WERI-Rb-1 (cell line): ENCODE measurements around the gene TRIM34.
A peak's percentile ranks its signal among the peaks of the same experiment; 100 is the strongest.
"Not testable (repeated sequence)": the region's sequence is repeated elsewhere in the genome, so short reads cannot be mapped to it uniquely, and the experiment has no call there.

ENCODE experiments used
- DNase-seq: peaks from one replicate; pipeline ENCODE4 v3.0.0-alpha.2; 2020
- H3K27ac ChIP-seq: fragments of 250-450 bp; sonication (Bioruptor Pico); 2 replicates; pipeline ENCODE4 v1.5.1; 2020; ENCODE audit warnings: mild to moderate bottlenecking, moderate library complexity
- H3K27me3 ChIP-seq: fragments of 250-450 bp; sonication (Bioruptor Pico); 2 replicates; pipeline ENCODE4 v1.5.1; 2021; ENCODE audit warnings: mild to moderate bottlenecking, low read depth, moderate library complexity; ENCODE audit not compliant: insufficient read depth, severe bottlenecking
- H3K36me3 ChIP-seq: fragments of 250-450 bp; sonication (Bioruptor Pico); 2 replicates; pipeline ENCODE4 v1.5.1; 2020; ENCODE audit warnings: mild to moderate bottlenecking, moderate library complexity
- H3K4me3 ChIP-seq: 2 replicates; pipeline ENCODE4 v1.5.1; 2011; ENCODE audit warnings: low read depth, mild to moderate bottlenecking, control low read depth, low read length
- H3K9me3 ChIP-seq: fragments of 250-450 bp; sonication (Bioruptor Pico); 2 replicates; pipeline ENCODE4 v1.5.1; 2021; ENCODE audit warnings: mild to moderate bottlenecking, moderate library complexity; ENCODE audit not compliant: severe bottlenecking
- TF ChIP-seq, protein P1 (sequence below): IDR thresholded peaks from 2 replicates; pipeline ENCODE4 v1.5.1; 2011; ENCODE audit warnings: low read depth, mild to moderate bottlenecking, control low read depth, inconsistent platforms, low read length

Gene TRIM34

DNA sequence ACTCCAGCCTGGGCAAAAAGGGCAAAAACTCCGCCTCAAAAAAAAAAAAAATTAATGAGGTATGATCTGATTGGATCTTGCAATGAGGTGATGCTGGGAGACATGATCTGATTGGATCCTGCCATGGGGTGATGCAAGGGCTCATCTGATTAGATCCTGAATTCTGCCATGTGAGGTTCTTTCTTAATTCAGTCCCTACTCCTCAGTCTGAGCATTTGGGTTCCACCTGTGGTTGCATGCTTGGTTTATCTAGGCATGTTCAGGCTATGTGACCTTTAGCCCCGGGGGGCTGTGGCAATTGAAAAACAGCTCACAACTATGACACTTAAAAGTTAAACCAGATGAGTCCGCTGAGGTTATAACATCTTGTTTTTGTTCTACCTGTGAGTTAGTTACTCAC, 33.2 kb upstream of the TRIM34 start:
- TF ChIP-seq, protein P1, sequence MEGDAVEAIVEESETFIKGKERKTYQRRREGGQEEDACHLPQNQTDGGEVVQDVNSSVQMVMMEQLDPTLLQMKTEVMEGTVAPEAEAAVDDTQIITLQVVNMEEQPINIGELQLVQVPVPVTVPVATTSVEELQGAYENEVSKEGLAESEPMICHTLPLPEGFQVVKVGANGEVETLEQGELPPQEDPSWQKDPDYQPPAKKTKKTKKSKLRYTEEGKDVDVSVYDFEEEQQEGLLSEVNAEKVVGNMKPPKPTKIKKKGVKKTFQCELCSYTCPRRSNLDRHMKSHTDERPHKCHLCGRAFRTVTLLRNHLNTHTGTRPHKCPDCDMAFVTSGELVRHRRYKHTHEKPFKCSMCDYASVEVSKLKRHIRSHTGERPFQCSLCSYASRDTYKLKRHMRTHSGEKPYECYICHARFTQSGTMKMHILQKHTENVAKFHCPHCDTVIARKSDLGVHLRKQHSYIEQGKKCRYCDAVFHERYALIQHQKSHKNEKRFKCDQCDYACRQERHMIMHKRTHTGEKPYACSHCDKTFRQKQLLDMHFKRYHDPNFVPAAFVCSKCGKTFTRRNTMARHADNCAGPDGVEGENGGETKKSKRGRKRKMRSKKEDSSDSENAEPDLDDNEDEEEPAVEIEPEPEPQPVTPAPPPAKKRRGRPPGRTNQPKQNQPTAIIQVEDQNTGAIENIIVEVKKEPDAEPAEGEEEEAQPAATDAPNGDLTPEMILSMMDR = no peak
- DNase-seq = no peak
- H3K36me3 ChIP-seq = no peaks in the 10 kb centered on the region
- peaks cover 71% of the 10 kb centered on the region for H3K27me3 ChIP-seq
- no peak overlapping the region for H3K4me3 ChIP-seq
- no peak overlapping the region for H3K27ac ChIP-seq
- H3K9me3 ChIP-seq = peaks cover 2% of the 10 kb centered on the region

DNA sequence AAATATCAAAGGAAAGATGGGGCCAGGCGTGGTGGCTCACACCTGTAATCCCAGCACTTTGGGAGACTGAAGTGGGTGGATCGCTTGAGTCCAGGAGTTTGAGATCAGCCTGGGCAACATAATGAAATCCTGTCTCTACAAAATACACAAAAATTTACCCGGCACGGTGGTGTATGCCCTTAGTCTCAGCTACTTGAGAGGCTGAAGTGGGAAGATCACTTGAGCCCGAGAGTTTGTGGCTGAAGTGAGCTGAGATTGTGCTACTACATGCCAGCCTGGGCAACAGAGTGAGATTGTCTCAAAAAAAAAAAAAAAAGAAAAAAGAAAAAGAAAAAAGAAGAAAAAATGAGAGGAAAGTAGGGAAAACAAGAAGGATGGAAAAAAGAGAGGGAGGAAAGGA, 32.2 kb upstream of the TRIM34 start:
- Histone ChIP-seq H3K9me3 (peaks cover 2% of the 10 kb centered on the region), H3K27ac (no peak overlapping the region), H3K4me3 (no peak overlapping the region), H3K36me3 (no peaks in the 10 kb centered on the region), H3K27me3 (peaks cover 74% of the 10 kb centered on the region)
- DNase-seq = no peak
- TF ChIP-seq, protein P1 = no peak

DNA sequence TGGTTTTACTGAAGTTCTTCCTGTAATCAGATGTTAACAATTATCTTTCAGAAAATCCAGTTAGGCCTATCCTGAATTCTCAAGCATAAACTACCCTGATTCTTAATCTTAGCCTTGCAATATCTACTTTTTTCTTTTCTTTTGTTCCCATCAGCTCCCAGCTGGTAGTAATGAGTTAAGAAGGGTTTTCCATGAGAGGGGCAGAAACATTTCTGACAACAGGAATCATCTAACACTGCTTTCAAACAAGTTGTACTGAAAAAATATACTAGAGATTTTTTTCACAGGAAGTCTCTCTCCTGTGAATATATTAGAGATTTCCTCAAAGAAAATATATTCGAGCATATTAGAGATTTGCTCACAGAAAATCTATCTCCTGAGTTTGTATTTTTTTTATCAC, 31.7 kb upstream of the TRIM34 start:
- Histone ChIP-seq H3K4me3 (no peak overlapping the region), H3K36me3 (no peaks in the 10 kb centered on the region), H3K27me3 (peaks cover 77% of the 10 kb centered on the region), H3K9me3 (peaks cover 2% of the 10 kb centered on the region), H3K27ac (no peak overlapping the region)
- DNase-seq = no peak
- TF ChIP-seq, protein P1 = no peak

DNA sequence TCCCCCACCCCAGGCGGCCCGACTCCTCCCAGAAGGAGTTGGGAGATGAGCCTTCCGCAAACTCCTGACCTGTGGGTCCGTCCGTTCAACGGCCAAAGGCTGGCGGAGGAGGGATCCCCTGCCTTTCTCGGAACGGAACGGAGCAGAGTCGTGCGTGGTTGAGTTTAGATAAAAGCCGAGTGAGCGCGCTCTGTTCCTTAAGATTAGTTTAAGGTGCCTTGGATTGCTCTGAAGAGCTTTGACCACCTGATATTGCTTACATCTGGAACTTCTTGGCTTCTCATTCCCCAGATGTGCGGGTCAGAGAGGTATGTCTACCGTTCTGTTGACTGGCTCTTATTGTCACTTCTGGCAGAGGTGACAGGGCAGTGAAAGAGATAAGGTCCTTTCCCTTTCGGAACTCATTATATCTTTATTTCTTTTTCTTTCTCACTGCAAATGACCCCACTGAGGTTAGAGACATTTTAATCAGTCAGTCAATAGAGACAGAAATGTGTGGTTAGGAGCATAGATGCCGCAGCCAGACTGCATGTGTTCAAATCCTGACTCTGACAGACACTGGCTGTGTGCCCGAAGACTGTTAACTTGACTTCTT, 28.1 kb upstream of the TRIM34 start, which contains the start of gene TRIM6:
Gene TRIM6, plus strand, starts transcription at position 31 of the 595 bp plus-strand sequence. Its CDS starts 261 bp downstream, at position 292.
- Histone ChIP-seq H3K27ac (no peak within 1 kb of the TSS), H3K36me3 (no peaks in the 10 kb centered on the region), H3K27me3 (peaks cover 83% of the 10 kb centered on the region), H3K4me3 (no peak within 1 kb of the TSS), H3K9me3 (no peaks in the 10 kb centered on the region)
- DNase-seq = no peak
- TF ChIP-seq, protein P1 = no peak

DNA sequence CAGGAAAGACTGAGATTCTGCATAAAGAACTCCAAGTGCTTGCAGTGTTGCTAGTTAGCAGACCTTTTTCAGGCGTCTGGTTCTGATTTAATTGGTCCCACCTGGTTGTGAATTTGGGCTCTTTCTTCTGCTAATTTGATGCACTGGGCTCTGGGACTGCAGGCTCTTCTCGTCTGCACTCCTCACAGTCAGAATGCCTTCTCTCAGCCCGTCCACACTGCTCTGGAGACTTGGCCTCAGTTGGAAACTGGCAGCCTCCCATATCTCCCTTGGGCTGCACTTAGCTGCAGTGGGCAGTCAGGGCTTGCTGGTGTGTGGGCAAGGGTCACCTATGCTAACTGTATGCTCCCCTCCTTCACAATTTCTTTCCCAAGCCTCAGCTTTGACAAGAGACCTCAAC, 26.8 kb upstream of the TRIM34 start:
- no peaks in the 10 kb centered on the region for H3K36me3 ChIP-seq
- no peak for DNase-seq
- H3K27me3 ChIP-seq = peaks cover 84% of the 10 kb centered on the region
- no peak overlapping the region for H3K27ac ChIP-seq
- H3K4me3 ChIP-seq = no peak overlapping the region
- H3K9me3 ChIP-seq = no peaks in the 10 kb centered on the region
- TF ChIP-seq, protein P1 = no peak

DNA sequence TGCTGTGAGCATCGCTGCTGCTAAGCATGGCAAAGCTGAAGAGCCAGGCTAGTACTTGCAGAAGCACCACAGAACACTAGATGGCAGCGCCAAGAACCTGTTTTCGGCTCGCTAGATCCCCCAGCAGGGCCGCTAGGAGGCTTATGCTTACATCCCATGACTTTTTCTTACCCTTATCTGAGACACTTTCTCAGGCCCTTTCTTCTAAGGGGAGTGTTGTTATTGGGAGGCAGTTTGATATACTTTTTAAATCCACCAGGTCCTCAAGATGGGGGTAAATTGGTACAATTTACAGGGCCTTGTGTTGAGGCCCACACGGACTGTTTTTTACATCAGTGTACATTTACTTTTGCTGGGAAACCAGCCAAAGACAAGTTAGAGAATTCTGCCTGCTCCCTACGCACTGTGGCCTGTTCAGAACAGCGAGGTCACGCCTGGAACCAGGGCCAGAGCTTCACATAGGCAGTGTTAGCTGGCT, 24.4 kb upstream of the TRIM34 start:
- DNase-seq = peak; percentile 59
- no peak overlapping the region for H3K27ac ChIP-seq
- no peaks in the 10 kb centered on the region for H3K36me3 ChIP-seq
- TF ChIP-seq, protein P1 = peak; percentile 81
- H3K27me3 ChIP-seq = peaks cover 87% of the 10 kb centered on the region
- H3K9me3 ChIP-seq = no peaks in the 10 kb centered on the region
- no peak overlapping the region for H3K4me3 ChIP-seq

DNA sequence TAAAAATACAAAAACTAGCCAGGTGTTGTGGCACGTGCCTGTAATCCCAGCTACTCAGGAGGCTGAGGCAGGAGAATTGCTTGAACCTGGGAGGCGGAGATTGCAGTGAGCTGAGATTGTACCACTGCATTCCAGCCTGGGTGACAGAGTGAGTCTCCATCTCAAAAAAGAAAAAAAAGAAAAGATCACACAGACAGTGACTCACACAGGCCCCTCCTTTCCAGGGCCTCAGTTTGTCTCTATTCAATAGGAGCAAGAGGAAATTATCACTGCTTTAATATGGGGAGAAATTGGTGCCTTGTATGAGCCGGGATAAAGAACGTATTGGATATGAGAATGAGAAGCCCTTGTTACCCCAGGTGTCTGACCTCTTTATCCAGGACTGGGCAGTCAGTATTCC, 22.0 kb upstream of the TRIM34 start:
- DNase-seq, H3K36me3 ChIP-seq, H3K9me3 ChIP-seq: not testable (repeated sequence)

More for the DNA sequence above, 22.0 kb upstream of the TRIM34 start:
- H3K4me3 ChIP-seq, H3K27ac ChIP-seq: not testable (repeated sequence)
- peaks cover 89% of the 10 kb centered on the region for H3K27me3 ChIP-seq
